ENCODE measurements around the gene RXFP3. TPM values are rescaled to one million over a fixed set of nuclear protein-coding genes. Genes with fewer than 3 reads are reported as not detected.

The RXFP3 gene
- polyA plus RNA-seq, 1 donor (not counting 4 experiments of a cell fraction or from before 2014, with no cell fraction given) = not detected

DNA sequence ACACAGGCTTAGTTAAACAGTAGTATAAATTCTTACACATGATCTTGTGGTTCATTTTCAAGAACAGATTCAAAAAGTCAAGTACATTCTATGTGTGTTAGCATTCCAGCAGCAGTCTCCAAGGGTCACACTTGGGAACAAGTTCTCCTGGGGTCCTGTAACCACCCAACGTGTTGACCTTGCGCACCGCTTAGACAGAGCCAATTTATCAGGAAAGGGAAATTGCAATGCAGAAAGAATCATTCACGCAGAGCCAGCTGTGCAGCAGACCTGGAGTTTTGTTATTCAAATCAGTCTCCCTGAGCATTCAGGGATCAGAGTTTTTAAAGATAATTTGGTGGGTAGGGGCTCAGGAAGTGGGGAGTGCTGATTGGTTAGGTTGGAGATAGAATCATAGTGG is 8.5 kb upstream of the RXFP3 start:
- dilution Hi-C loops (cut with MboI; ENCODE audit: extremely low pct_ligation_motif_present, low sequenced_read_pairs) = loop anchor here (25.0 kb wide), 1 partner anchor 440 kb away; no protein-coding TSS in a partner anchor
- H3K27me3 ChIP-seq (ENCODE audit: control insufficient read depth, extremely low read depth, insufficient read depth, low read length) = no peaks in the 10 kb centered on the region
- no peak overlapping the region for H3K4me3 ChIP-seq (ENCODE audit: control insufficient read depth in 2 of 3, extremely low read depth in 1 of 3, insufficient read depth in 2 of 3, low read depth in 1 of 3, low read length in 3 of 3)
- H3K4me2 ChIP-seq (ENCODE audit: control insufficient read depth, extremely low read depth, insufficient read depth, low read depth, low read length) = no peak overlapping the region
- H3K9me1 ChIP-seq (ENCODE audit: control insufficient read depth, extremely low read depth, insufficient read depth, low read length) = no peaks in the 10 kb centered on the region
- no peaks in the 10 kb centered on the region for H3K9me3 ChIP-seq (ENCODE audit: control insufficient read depth, low read depth, low read length)
- FAIRE-seq (no peak), DNase-seq (ENCODE audit: low read depth, low spot score) (no peak)
- no peak overlapping the region for H2AFZ ChIP-seq (ENCODE audit: control insufficient read depth, low read length)
- H3K27ac ChIP-seq (ENCODE audit: control insufficient read depth, insufficient read depth, low read length) = no peak overlapping the region
- no peaks in the 10 kb centered on the region for H3K4me1 ChIP-seq (ENCODE audit: control insufficient read depth, extremely low read depth, insufficient read depth, low read length)
- TF ChIP-seq, protein P1, sequence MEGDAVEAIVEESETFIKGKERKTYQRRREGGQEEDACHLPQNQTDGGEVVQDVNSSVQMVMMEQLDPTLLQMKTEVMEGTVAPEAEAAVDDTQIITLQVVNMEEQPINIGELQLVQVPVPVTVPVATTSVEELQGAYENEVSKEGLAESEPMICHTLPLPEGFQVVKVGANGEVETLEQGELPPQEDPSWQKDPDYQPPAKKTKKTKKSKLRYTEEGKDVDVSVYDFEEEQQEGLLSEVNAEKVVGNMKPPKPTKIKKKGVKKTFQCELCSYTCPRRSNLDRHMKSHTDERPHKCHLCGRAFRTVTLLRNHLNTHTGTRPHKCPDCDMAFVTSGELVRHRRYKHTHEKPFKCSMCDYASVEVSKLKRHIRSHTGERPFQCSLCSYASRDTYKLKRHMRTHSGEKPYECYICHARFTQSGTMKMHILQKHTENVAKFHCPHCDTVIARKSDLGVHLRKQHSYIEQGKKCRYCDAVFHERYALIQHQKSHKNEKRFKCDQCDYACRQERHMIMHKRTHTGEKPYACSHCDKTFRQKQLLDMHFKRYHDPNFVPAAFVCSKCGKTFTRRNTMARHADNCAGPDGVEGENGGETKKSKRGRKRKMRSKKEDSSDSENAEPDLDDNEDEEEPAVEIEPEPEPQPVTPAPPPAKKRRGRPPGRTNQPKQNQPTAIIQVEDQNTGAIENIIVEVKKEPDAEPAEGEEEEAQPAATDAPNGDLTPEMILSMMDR (optimal IDR thresholded peaks at IDR 0.05 in 1 of 3, IDR thresholded peaks at IDR 0.05 in 1 of 3, conservative IDR thresholded peaks at IDR 0.05 in 1 of 3; ENCODE audit: extremely low read depth in 1 of 3, insufficient read depth in 2 of 3, low read length in 3 of 3) = no peak
- TF ChIP-seq EZH2 (IDR thresholded peaks at IDR 0.05; ENCODE audit: low read length) = no peak
- no peak overlapping the region for H3K9ac ChIP-seq (ENCODE audit: control insufficient read depth, extremely low read depth, insufficient read depth, low read length)
- H3K79me2 ChIP-seq (ENCODE audit: control insufficient read depth, insufficient read depth, low read length) = no peaks in the 10 kb centered on the region
- no peaks in the 10 kb centered on the region for H4K20me1 ChIP-seq (ENCODE audit: control insufficient read depth, extremely low read depth, insufficient read depth, low read length)
- H3K36me3 ChIP-seq (ENCODE audit: control insufficient read depth in 2 of 2, extremely low read depth in 1 of 2, insufficient read depth in 2 of 2, low read length in 2 of 2) = no peaks in the 10 kb centered on the region

DNA sequence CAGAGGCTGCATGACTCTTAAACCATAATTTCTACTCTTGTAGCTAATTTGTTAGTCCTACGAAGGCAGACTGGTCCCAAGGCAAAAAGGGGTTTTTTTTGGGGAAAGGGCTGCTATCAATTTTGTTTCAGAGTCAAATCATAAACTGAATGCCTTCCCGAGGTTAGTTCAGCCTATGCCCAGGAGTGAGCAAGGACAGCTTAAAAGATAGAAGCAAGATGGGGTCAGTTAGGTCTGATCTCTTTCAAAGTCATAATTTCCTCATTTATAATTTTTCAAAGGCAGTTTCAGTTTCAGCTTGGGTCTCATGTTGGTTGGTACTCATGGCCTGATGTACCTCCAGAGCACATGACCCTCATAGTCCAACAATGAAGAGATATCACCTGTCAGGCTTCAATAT is 7.9 kb upstream of the RXFP3 start:
- Histone ChIP-seq H3K79me2 (ENCODE audit: control insufficient read depth, insufficient read depth, low read length) (no peaks in the 10 kb centered on the region), H4K20me1 (ENCODE audit: control insufficient read depth, extremely low read depth, insufficient read depth, low read length) (no peaks in the 10 kb centered on the region), H3K4me3 (ENCODE audit: control insufficient read depth in 2 of 3, extremely low read depth in 1 of 3, insufficient read depth in 2 of 3, low read depth in 1 of 3, low read length in 3 of 3) (no peak overlapping the region), H3K9ac (ENCODE audit: control insufficient read depth, extremely low read depth, insufficient read depth, low read length) (no peak overlapping the region), H3K27ac (ENCODE audit: control insufficient read depth, insufficient read depth, low read length) (no peak overlapping the region), H3K4me1 (ENCODE audit: control insufficient read depth, extremely low read depth, insufficient read depth, low read length) (no peaks in the 10 kb centered on the region), H3K27me3 (ENCODE audit: control insufficient read depth, extremely low read depth, insufficient read depth, low read length) (no peaks in the 10 kb centered on the region), H3K4me2 (ENCODE audit: control insufficient read depth, extremely low read depth, insufficient read depth, low read depth, low read length) (no peak overlapping the region), H3K9me3 (ENCODE audit: control insufficient read depth, low read depth, low read length) (no peaks in the 10 kb centered on the region), H3K9me1 (ENCODE audit: control insufficient read depth, extremely low read depth, insufficient read depth, low read length) (no peaks in the 10 kb centered on the region), H2AFZ (ENCODE audit: control insufficient read depth, low read length) (no peak overlapping the region), H3K36me3 (ENCODE audit: control insufficient read depth in 2 of 2, extremely low read depth in 1 of 2, insufficient read depth in 2 of 2, low read length in 2 of 2) (no peaks in the 10 kb centered on the region)
- FAIRE-seq = no peak
- no peak for TF ChIP-seq EZH2 (IDR thresholded peaks at IDR 0.05; ENCODE audit: low read length)
- no peak for DNase-seq (ENCODE audit: low read depth, low spot score)
- dilution Hi-C loops (cut with MboI; ENCODE audit: extremely low pct_ligation_motif_present, low sequenced_read_pairs) = loop anchor here (25.0 kb wide), 1 partner anchor 441 kb away; no protein-coding TSS in a partner anchor

Measured in keratinocyte (primary cell).